Measurements from ENCODE around the gene PRSS16. TPM values are rescaled to one million over a fixed set of nuclear protein-coding genes. Genes with fewer than 3 reads are reported as not detected.
"Not testable (repeated sequence)": the region's sequence is repeated elsewhere in the genome, so short reads cannot be mapped to it uniquely, and the experiment has no call there.

Gene PRSS16
- total RNA-seq, 2 experiments from 2014 or later, result 1.5 to 2.0 TPM

DNA sequence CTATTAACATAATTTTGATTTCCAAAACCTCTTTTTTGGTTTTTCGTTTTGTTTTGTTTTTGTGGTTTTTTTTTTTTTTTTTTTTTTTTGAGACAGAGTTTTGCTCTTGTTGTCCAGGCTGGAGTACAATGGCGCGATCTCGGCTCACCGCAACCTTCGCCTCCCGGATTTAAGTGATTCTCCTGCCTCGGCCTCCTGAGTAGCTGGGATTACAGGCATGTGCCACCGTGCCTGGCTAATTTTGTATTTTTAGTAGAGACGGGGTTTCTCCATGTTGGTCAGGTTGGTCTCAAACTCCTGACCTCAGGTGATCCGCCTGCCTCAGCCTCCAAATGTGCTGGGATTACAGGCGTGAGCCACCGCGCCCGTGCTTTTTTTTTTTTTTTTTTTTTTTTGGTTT is 24.5 kb upstream of the PRSS16 start:
- H3K4me3 Mint-ChIP-seq; H3K36me3 Mint-ChIP-seq (ENCODE audit: low read depth); H3K27ac Mint-ChIP-seq; H3K4me1 Mint-ChIP-seq; DNase-seq; CTCF ChIA-PET; H3K9me3 Mint-ChIP-seq (ENCODE audit: low read depth); POLR2A ChIA-PET; ATAC-seq; intact Hi-C loops (cut with DNase I, micrococcal nuclease): not testable (repeated sequence)
- peaks cover 47% of the 10 kb centered on the region for H3K27me3 Mint-ChIP-seq

DNA sequence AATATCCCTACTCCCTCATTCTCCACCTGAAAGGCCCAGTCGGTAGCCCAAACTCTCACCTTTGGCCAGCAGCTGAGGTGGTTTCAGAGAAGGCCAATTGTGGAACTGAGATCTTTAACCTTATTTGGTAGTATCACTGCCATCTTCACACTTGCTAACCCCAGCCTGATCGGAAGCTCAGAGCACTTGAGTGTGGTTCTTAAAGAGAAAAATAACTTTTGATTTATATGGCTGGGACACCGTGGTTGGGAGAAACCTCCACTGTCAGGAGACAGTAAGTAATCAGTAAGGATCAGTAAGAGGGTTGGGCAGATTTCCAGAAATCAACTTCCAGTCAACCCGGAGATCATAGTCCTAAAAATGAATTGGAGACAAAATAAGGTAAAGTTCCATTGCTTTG is 22.8 kb upstream of the PRSS16 start:
- intact Hi-C loops (cut with DNase I, micrococcal nuclease), result no loop called here
- ChIA-PET CTCF (no interaction called here), POLR2A (no interaction called here)
- Mint-ChIP-seq H3K4me1 (no peaks in the 10 kb centered on the region), H3K4me3 (no peak overlapping the region), H3K36me3 (ENCODE audit: low read depth) (no peaks in the 10 kb centered on the region), H3K9me3 (ENCODE audit: low read depth) (no peaks in the 10 kb centered on the region), H3K27me3 (peaks cover 47% of the 10 kb centered on the region), H3K27ac (no peak overlapping the region)
- DNase-seq, result no peak
- no peak for ATAC-seq

DNA sequence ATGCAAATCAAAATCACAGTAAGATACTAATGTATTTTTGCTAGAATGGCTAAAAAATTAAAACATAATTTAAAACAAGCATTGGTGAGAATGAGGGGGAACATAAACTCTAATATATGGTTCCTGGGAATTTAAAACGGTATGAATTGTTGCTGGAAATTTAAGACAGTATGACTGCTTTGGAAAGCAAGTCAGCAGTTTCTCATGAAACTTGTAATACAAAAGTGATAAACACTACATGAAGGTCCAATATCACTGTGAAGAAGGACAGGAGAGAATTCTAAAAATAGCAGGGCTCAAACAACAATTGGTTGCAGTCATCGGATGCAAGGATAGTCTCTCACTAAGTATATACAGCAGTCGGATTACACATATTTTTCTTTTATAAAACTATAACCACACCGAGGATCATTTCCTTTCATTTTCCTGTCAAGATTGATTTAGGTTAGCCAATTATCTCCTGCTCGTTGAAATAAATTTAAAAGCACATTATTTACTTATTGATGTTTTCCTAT is 18.5 kb upstream of the PRSS16 start:
- intact Hi-C loops (cut with DNase I, micrococcal nuclease), result no loop called here
- ChIA-PET POLR2A (no interaction called here), CTCF (no interaction called here)
- ATAC-seq, result no peak
- Mint-ChIP-seq H3K4me3 (no peak overlapping the region), H3K27me3 (peaks cover 53% of the 10 kb centered on the region), H3K36me3 (ENCODE audit: low read depth) (no peaks in the 10 kb centered on the region), H3K9me3 (ENCODE audit: low read depth) (peaks cover 5% of the 10 kb centered on the region), H3K4me1 (no peaks in the 10 kb centered on the region), H3K27ac (no peak overlapping the region)
- DNase-seq, result no peak

DNA sequence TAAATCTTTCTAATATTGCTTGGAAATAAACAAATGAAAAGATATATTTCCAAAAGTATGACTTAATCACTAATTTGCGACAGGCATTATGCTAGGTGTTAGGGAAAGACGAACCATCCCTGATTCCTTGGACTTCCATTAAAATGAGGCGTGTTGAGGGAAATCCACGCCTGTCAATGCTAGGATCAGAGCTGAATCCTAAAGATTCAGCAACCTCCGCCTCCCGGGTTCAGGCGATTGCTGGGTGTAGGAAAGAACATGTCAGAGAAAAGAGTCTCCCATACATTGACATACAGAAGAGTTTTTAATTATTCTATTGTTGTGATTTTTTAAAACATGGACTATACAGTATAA is 16.8 kb upstream of the PRSS16 start:
- Mint-ChIP-seq H3K9me3 (ENCODE audit: low read depth) (peaks cover 5% of the 10 kb centered on the region), H3K4me1 (peaks cover 5% of the 10 kb centered on the region), H3K36me3 (ENCODE audit: low read depth) (no peaks in the 10 kb centered on the region), H3K27me3 (peaks cover 49% of the 10 kb centered on the region), H3K4me3 (no peak overlapping the region), H3K27ac (no peak overlapping the region)
- ChIA-PET POLR2A (no interaction called here), CTCF (no interaction called here)
- no peak for DNase-seq
- intact Hi-C loops (cut with DNase I, micrococcal nuclease), result no loop called here
- ATAC-seq, result no peak

GRCh38 chr6:27234576-27234975 is 12.9 kb upstream of the PRSS16 start:
- POLR2A ChIA-PET, result no interaction called here
- Mint-ChIP-seq H3K9me3 (ENCODE audit: low read depth) (peaks cover 7% of the 10 kb centered on the region), H3K4me1 (peaks cover 24% of the 10 kb centered on the region), H3K27me3 (peaks cover 63% of the 10 kb centered on the region), H3K36me3 (ENCODE audit: low read depth) (peaks cover 7% of the 10 kb centered on the region), H3K27ac (no peak overlapping the region), H3K4me3 (no peak overlapping the region)
- intact Hi-C loops (cut with DNase I, micrococcal nuclease), result loop anchor here in 1 of 2 experiments (2.0 kb wide), 1 partner anchor 268 kb away; no protein-coding TSS in a partner anchor
- CTCF ChIA-PET, result interaction anchor here (0.6 to 1.0 kb wide), 2 partner anchors 57 to 59 kb away, joined by 3 to 4 read pairs; no protein-coding TSS in a partner anchor
- DNase-seq (no peak), ATAC-seq (no peak)

GRCh38 chr6:27237089-27237803 is 10.3 kb upstream of the PRSS16 start:
- peaks cover 63% of the 10 kb centered on the region for H3K27me3 Mint-ChIP-seq
- ChIA-PET CTCF (interaction anchor here (0.6 to 1.9 kb wide), 3 partner anchors 14 to 74 kb away, joined by 3 to 7 read pairs (median 3); no protein-coding TSS in a partner anchor), POLR2A (interaction anchor here (0.7 kb wide), 2 partner anchors 535 to 925 kb away, joined by 3 to 7 read pairs; no protein-coding TSS in a partner anchor)
- ATAC-seq, result peak; percentile 60
- peak overlapping the region; percentile 54 for H3K4me3 Mint-ChIP-seq
- no peak overlapping the region for H3K27ac Mint-ChIP-seq
- peaks cover 7% of the 10 kb centered on the region for H3K36me3 Mint-ChIP-seq (ENCODE audit: low read depth)
- peak; percentile 83 for DNase-seq
- peaks cover 24% of the 10 kb centered on the region for H3K4me1 Mint-ChIP-seq
- peaks cover 5% of the 10 kb centered on the region for H3K9me3 Mint-ChIP-seq (ENCODE audit: low read depth)
- intact Hi-C loops (cut with DNase I, micrococcal nuclease), result loop anchor here (2.0 to 5.0 kb wide), 5 partner anchors 44 to 430 kb away; partner anchors contain the start of gene ZNF184 (in 1 of the 2)

GRCh38 chr6:27238010-27238983 is 9.2 kb upstream of the PRSS16 start:
- H3K36me3 Mint-ChIP-seq (ENCODE audit: low read depth), result peaks cover 7% of the 10 kb centered on the region
- ATAC-seq (no peak), DNase-seq (peak; percentile 19)
- H3K4me3 Mint-ChIP-seq, result peak overlapping the region; percentile 54
- no peak overlapping the region for H3K27ac Mint-ChIP-seq
- intact Hi-C loops (cut with DNase I, micrococcal nuclease), result loop anchor here in 1 of 2 experiments (5.0 kb wide), 4 partner anchors 44 to 429 kb away; partner anchors contain the start of gene ZNF184
- H3K27me3 Mint-ChIP-seq, result peaks cover 69% of the 10 kb centered on the region
- H3K4me1 Mint-ChIP-seq, result peaks cover 24% of the 10 kb centered on the region
- H3K9me3 Mint-ChIP-seq (ENCODE audit: low read depth), result peaks cover 2% of the 10 kb centered on the region
- ChIA-PET POLR2A (no interaction called here), CTCF (interaction anchor here (0.5 to 1.9 kb wide), 5 partner anchors 13 to 130 kb away, joined by 3 to 7 read pairs (median 3); no protein-coding TSS in a partner anchor)

- CTCF ChIA-PET, result interaction anchor here (0.5 to 1.9 kb wide), 3 partner anchors 12 to 129 kb away, joined by 3 to 7 read pairs (median 3); no protein-coding TSS in a partner anchor
- no peak overlapping the region for H3K27ac Mint-ChIP-seq
- no peak for DNase-seq
- H3K27me3 Mint-ChIP-seq, result peaks cover 66% of the 10 kb centered on the region
- H3K36me3 Mint-ChIP-seq (ENCODE audit: low read depth), result peaks cover 7% of the 10 kb centered on the region
- intact Hi-C loops (cut with DNase I, micrococcal nuclease), result loop anchor here in 1 of 2 experiments (5.0 kb wide), 4 partner anchors 43 to 428 kb away; partner anchors contain the start of gene ZNF184
- no peak for ATAC-seq
- no peak overlapping the region for H3K4me3 Mint-ChIP-seq
- peaks cover 24% of the 10 kb centered on the region for H3K4me1 Mint-ChIP-seq
- peaks cover 1% of the 10 kb centered on the region for H3K9me3 Mint-ChIP-seq (ENCODE audit: low read depth)
- POLR2A ChIA-PET, result no interaction called here
Observed at GRCh38 chr6:27239258-27239657, 8.2 kb upstream of the PRSS16 start.

GRCh38 chr6:27241443-27241842 is 6.1 kb upstream of the PRSS16 start:
- ChIA-PET CTCF (interaction anchor here (0.6 to 0.7 kb wide), 2 partner anchors 10 to 15 kb away, joined by 3 to 4 read pairs; no protein-coding TSS in a partner anchor), POLR2A (no interaction called here)
- intact Hi-C loops (cut with DNase I, micrococcal nuclease), result no loop called here
- peaks cover 55% of the 10 kb centered on the region for H3K27me3 Mint-ChIP-seq
- DNase-seq (no peak), ATAC-seq (no peak)
- H3K4me1 Mint-ChIP-seq, result peaks cover 17% of the 10 kb centered on the region
- peaks cover 1% of the 10 kb centered on the region for H3K9me3 Mint-ChIP-seq (ENCODE audit: low read depth)
- no peak overlapping the region for H3K27ac Mint-ChIP-seq
- no peak overlapping the region for H3K4me3 Mint-ChIP-seq
- H3K36me3 Mint-ChIP-seq (ENCODE audit: low read depth), result peaks cover 7% of the 10 kb centered on the region

DNA sequence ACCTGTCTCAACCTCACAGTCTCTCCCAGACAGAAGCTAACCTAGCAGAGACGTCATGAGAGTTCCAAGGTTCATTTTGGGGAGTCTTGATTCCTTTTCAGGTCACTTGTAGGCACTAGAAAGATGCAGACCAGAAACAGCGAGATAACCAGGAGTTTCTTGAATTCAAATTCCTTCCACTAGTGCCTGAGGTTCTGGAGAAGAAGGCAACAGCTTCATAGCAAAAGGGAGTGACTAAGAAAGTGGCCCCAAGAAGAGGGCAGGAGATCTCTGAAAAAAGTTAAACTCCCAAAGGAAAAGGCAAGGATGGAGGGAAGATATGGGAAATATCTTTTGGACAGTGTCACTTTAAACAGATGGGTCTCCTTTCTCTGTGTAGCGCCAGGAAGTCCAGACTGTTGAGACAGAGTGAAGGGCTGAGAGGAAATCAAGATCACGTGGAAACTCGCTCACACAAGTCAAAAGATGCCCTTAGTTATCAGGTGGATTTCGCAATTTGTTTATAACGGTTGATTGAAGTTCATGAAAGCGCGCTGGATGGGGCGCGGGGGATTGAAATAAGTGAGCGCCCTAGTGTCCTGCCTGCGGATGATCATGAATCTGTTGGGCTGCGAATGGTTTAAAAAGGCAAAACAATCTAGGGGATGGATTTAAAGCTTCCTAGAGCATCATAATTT is 4.8 kb upstream of the PRSS16 start:
- Mint-ChIP-seq H3K9me3 (ENCODE audit: low read depth) (no peaks in the 10 kb centered on the region), H3K4me3 (no peak overlapping the region), H3K27ac (no peak overlapping the region), H3K4me1 (peaks cover 11% of the 10 kb centered on the region), H3K36me3 (ENCODE audit: low read depth) (peaks cover 2% of the 10 kb centered on the region), H3K27me3 (peaks cover 44% of the 10 kb centered on the region)
- CTCF ChIA-PET, result no interaction called here
- DNase-seq (no peak), ATAC-seq (no peak)
- intact Hi-C loops (cut with DNase I, micrococcal nuclease), result no loop called here
- POLR2A ChIA-PET, result no interaction called here

DNA sequence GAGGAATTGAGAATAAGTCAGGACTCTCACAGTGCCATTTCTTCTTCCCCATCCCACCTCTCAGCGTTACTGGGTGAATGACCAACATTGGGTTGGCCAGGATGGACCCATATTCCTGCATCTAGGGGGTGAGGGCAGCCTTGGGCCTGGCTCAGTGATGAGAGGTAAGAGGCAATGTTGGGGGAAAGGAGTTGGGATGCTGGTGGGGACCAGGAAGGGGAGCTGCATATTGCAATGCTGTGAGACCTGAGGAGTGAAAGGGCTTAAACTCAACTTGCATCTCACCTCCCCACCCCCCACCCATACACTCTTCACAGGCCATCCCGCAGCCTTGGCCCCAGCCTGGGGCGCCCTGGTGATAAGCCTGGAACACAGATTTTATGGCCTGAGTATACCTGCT is 1.3 kb downstream of the PRSS16 start:
- ChIA-PET POLR2A (interaction anchor here (0.6 kb wide), 1 partner anchor 101 kb away, joined by 3 read pairs; no protein-coding TSS in a partner anchor), CTCF (no interaction called here)
- Mint-ChIP-seq H3K27me3 (peaks cover 32% of the 10 kb centered on the region), H3K36me3 (ENCODE audit: low read depth) (no peaks in the 10 kb centered on the region), H3K4me3 (no peak overlapping the region), H3K4me1 (peaks cover 10% of the 10 kb centered on the region), H3K27ac (no peak overlapping the region), H3K9me3 (ENCODE audit: low read depth) (no peaks in the 10 kb centered on the region)
- intact Hi-C loops (cut with DNase I, micrococcal nuclease), result no loop called here
- DNase-seq (no peak), ATAC-seq (no peak)

Data from activated CD4-positive, alpha-beta T cell treated with anti-CD3 and anti-CD28 coated beads for 36 hours (primary cell).